H1 (cell line): ENCODE results near the gene MROH2B. TPM values are rescaled to one million over a fixed set of nuclear protein-coding genes. Genes with fewer than 3 reads are reported as not detected.

Experiments
- CTCF ChIA-PET: fragments of 300-600 bp; sonication (Branson Sonifier 250); formaldehyde crosslinking; loops from one replicate; lab custom pipeline; 2021; ENCODE audit not compliant: partially characterized antibody; lab: Charles Lee
- POLR2A ChIA-PET: fragments of 300-600 bp; sonication (Branson Sonifier 250); formaldehyde crosslinking; loops from one replicate; lab custom pipeline; 2021; ENCODE audit warnings: inconsistent platforms; ENCODE audit not compliant: partially characterized antibody; lab: Charles Lee
- DNase-seq, 2 experiments: peaks; one replicate each; pipeline versions ENCODE4 v3.0.0 to v3.0.0-alpha.2; 2010 to 2022; ENCODE audit warnings: low spot score in 2 of 2, low read depth in 1 of 2, mixed read lengths in 1 of 2
- FAIRE-seq: peaks from 2 replicates; lab custom pipeline; 2011; peaks lifted over from hg19 to GRCh38; lab: Jason Lieb, UNC
- H2AFZ ChIP-seq: 2 replicates; pipeline ENCODE4 v1.8.1; 2012; ENCODE audit warnings: low read length, inconsistent platforms
- H2AK5ac ChIP-seq: 2 replicates; pipeline ENCODE4 v1.6.1; 2013; ENCODE audit warnings: low read depth, low read length
- H2BK120ac ChIP-seq: replicated peaks from 2 replicates; pipeline ENCODE3; 2013; ENCODE audit warnings: low read depth, low read length, inconsistent platforms
- H2BK12ac ChIP-seq: 2 replicates; pipeline ENCODE4 v1.6.1; 2013; ENCODE audit warnings: low read depth, low read length
- H2BK15ac ChIP-seq: 2 replicates; pipeline ENCODE4 v1.6.1; 2013; ENCODE audit warnings: low read length
- H2BK20ac ChIP-seq: 2 replicates; pipeline ENCODE4 v1.6.1; 2013; ENCODE audit warnings: low read length
- H2BK5ac ChIP-seq: 2 replicates; pipeline ENCODE4 v1.6.1; 2013; ENCODE audit warnings: low read depth, low read length
- H3K14ac ChIP-seq: 2 replicates; pipeline ENCODE4 v1.6.1; 2013; ENCODE audit warnings: inconsistent platforms; ENCODE audit not compliant: insufficient read length
- H3K18ac ChIP-seq: 2 replicates; pipeline ENCODE4 v1.6.1; 2013; ENCODE audit warnings: low read length; ENCODE audit errors: extremely low read depth
- H3K23ac ChIP-seq: 2 replicates; pipeline ENCODE4 v1.6.1; 2013; ENCODE audit warnings: inconsistent platforms; ENCODE audit not compliant: insufficient read length
- H3K23me2 ChIP-seq: 2 replicates; pipeline ENCODE4 v1.6.1; 2013; ENCODE audit warnings: low read depth, low read length
- H3K27ac ChIP-seq: 2 replicates; pipeline ENCODE4 v1.6.1; 2011; ENCODE audit warnings: low read depth, low read length, inconsistent platforms
- H3K27me3 ChIP-seq, 4 experiments: replicated peaks in 1 of 4; 1 replicate in 1 of 4; 2 replicates in 3 of 4; pipeline versions ENCODE4 v1.6.1 to v1.8.1; 2011 to 2013; ENCODE audit warnings: low read length in 3 of 4, mild to moderate bottlenecking in 3 of 4, inconsistent platforms in 2 of 4, mixed read lengths in 2 of 4, moderate library complexity in 1 of 4; ENCODE audit not compliant: control insufficient read depth in 3 of 4, insufficient read depth in 3 of 4; ENCODE audit errors: extremely low read depth in 1 of 4
- H3K36me3 ChIP-seq, 4 experiments: 2 replicates each; pipeline versions ENCODE4 v1.6.1 to v1.8.1; 2011 to 2013; ENCODE audit warnings: mild to moderate bottlenecking in 4 of 4, low read length in 3 of 4, moderate library complexity in 2 of 4, control low read depth in 1 of 4, inconsistent platforms in 1 of 4; ENCODE audit not compliant: insufficient read depth in 4 of 4, control insufficient read depth in 2 of 4
- H3K4ac ChIP-seq: replicated peaks from 2 replicates; pipeline ENCODE3; 2013; ENCODE audit warnings: low read length, low read depth, mixed read lengths, inconsistent platforms; ENCODE audit not compliant: insufficient read length
- H3K4me1 ChIP-seq, 4 experiments: replicated peaks in 1 of 4; 1 replicate in 1 of 4; 2 replicates in 3 of 4; pipeline versions ENCODE4 v1.6.1 to v1.8.1; 2011 to 2013; ENCODE audit warnings: low read length in 3 of 4, inconsistent platforms in 2 of 4, mixed read lengths in 1 of 4; ENCODE audit not compliant: insufficient read depth in 4 of 4, control insufficient read depth in 3 of 4
- H3K4me2 ChIP-seq, 2 experiments: 2 replicates each; pipeline versions ENCODE4 v1.6.1 to v1.8.1; 2011 to 2013; ENCODE audit warnings: low read depth in 2 of 2, low read length in 2 of 2, control low read depth in 1 of 2, inconsistent platforms in 1 of 2, mild to moderate bottlenecking in 1 of 2; ENCODE audit not compliant: insufficient read depth in 1 of 2
- H3K4me3 ChIP-seq, 4 experiments: fragments of 200-600, 300-600 bp in 1 of 4; sonication (generic), shearing (Covaris generic), sonication (Bioruptor Twin) in 1 of 4; 2 replicates each; pipeline versions ENCODE4 v1.5.1 to v1.8.1; 2011 to 2016; ENCODE audit warnings: low read length in 4 of 4, low read depth in 3 of 4, control low read depth in 2 of 4, inconsistent platforms in 2 of 4, mild to moderate bottlenecking in 2 of 4, mixed read lengths in 1 of 4, moderate library complexity in 1 of 4; ENCODE audit not compliant: insufficient read depth in 2 of 4; ENCODE audit errors: extremely low read depth in 1 of 4
- H3K56ac ChIP-seq: replicated peaks from 2 replicates; pipeline ENCODE3; 2013; ENCODE audit warnings: low read depth, mild to moderate bottlenecking, mixed read lengths, low read length, inconsistent platforms; ENCODE audit not compliant: insufficient read length
- H3K79me1 ChIP-seq: 2 replicates; pipeline ENCODE4 v1.6.1; 2013; ENCODE audit warnings: low read depth, low read length, control low read depth
- H3K79me2 ChIP-seq, 2 experiments: 2 replicates each; pipeline versions ENCODE4 v1.6.1 to v1.8.1; 2012 to 2013; ENCODE audit warnings: low read length in 2 of 2, mild to moderate bottlenecking in 2 of 2, inconsistent platforms in 1 of 2; ENCODE audit not compliant: insufficient read depth in 2 of 2, control insufficient read depth in 1 of 2
- H3K9ac ChIP-seq, 4 experiments: replicated peaks in 1 of 4; 1 replicate in 1 of 4; 2 replicates in 3 of 4; pipeline versions ENCODE4 v1.6.1 to v1.8.1; 2011 to 2013; ENCODE audit warnings: low read depth in 3 of 4, low read length in 3 of 4, control low read depth in 2 of 4, mild to moderate bottlenecking in 2 of 4, moderate library complexity in 2 of 4, inconsistent platforms in 1 of 4; ENCODE audit errors: extremely low read depth in 1 of 4
- H3K9me3 ChIP-seq, 2 experiments: 2 replicates each; pipeline versions ENCODE4 v1.6.1 to v1.8.1; 2012 to 2013; ENCODE audit warnings: mild to moderate bottlenecking in 2 of 2, moderate library complexity in 2 of 2, control low read depth in 1 of 2, inconsistent platforms in 1 of 2, low read depth in 1 of 2, low read length in 1 of 2, mixed read lengths in 1 of 2; ENCODE audit not compliant: insufficient read depth in 2 of 2
- H4K20me1 ChIP-seq, 2 experiments: replicated peaks in 1 of 2; 2 replicates each; pipeline versions ENCODE3 to v1.8.1; 2011 to 2013; ENCODE audit warnings: inconsistent platforms in 2 of 2, low read length in 2 of 2, mild to moderate bottlenecking in 1 of 2; ENCODE audit not compliant: insufficient read depth in 2 of 2, control insufficient read depth in 1 of 2
- H4K5ac ChIP-seq: 2 replicates; pipeline ENCODE4 v1.6.1; 2013; ENCODE audit warnings: low read length, low read depth, mixed read lengths, inconsistent platforms; ENCODE audit not compliant: insufficient read length
- H4K8ac ChIP-seq: 2 replicates; pipeline ENCODE4 v1.8.0; 2013; ENCODE audit warnings: mild to moderate bottlenecking, moderate library complexity, low read length, inconsistent platforms; ENCODE audit not compliant: insufficient read depth; ENCODE audit errors: extremely low read depth
- H4K91ac ChIP-seq: replicated peaks from 2 replicates; pipeline ENCODE3; 2013; ENCODE audit warnings: low read length, mixed read lengths, inconsistent platforms; ENCODE audit not compliant: insufficient read length
- CBX5 ChIP-seq: fragments of 300-800, 300-1000 bp; sonication (generic); IDR thresholded peaks from 2 replicates; pipeline ENCODE4 v1.7.1; 2016; ENCODE audit warnings: antibody characterized with exemption, low read length, low read depth
- CTBP2 ChIP-seq: IDR thresholded peaks from 2 replicates; pipeline ENCODE4 v1.7.0; 2011; ENCODE audit warnings: borderline replicate concordance, mild to moderate bottlenecking, moderate library complexity, mixed read lengths, low read length; ENCODE audit not compliant: insufficient read depth, insufficient read length
- JUN ChIP-seq: IDR thresholded peaks from 2 replicates; pipeline ENCODE4 v1.6.1; 2011; ENCODE audit warnings: low read depth, mild to moderate bottlenecking, improper control_type of control experiment, low read length
- PHF8 ChIP-seq: fragments of 200-600 bp; sonication (generic); conservative IDR thresholded peaks from 2 replicates; pipeline ENCODE4 v1.7.1; 2012; ENCODE audit warnings: low read depth, mild to moderate bottlenecking, inconsistent platforms, low read length, moderate library complexity
- POU5F1 ChIP-seq: IDR thresholded peaks from 2 replicates; pipeline ENCODE4 v1.6.1; 2011; ENCODE audit warnings: low read depth, mild to moderate bottlenecking, low read length, moderate library complexity
- SIRT6 ChIP-seq: IDR thresholded peaks from one replicate; pipeline ENCODE4 v1.7.1; 2012; ENCODE audit warnings: low read length, inconsistent platforms
- SP2 ChIP-seq: IDR thresholded peaks from 2 replicates; pipeline ENCODE4 v1.6.1; 2012; ENCODE audit warnings: mild to moderate bottlenecking, low read length, inconsistent platforms
- TEAD4 ChIP-seq: IDR thresholded peaks from 2 replicates; pipeline ENCODE4 v1.6.1; 2012; ENCODE audit warnings: low read depth, low read length, inconsistent platforms, mixed read lengths
- ZNF274 ChIP-seq: IDR thresholded peaks from 2 replicates; pipeline ENCODE4 v1.7.0; 2012; ENCODE audit warnings: low read length, borderline replicate concordance; ENCODE audit errors: extremely low read depth
- WGBS, 2 experiments: shearing (Covaris generic) in 1 of 2; methylation state at CpG; one replicate each; pipeline versions ENCODE4 v1.1.6 to v1.1.7; 2013 to 2015; ENCODE audit warnings: low lambda C conversion rate in 2 of 2, mixed read lengths in 2 of 2, inconsistent platforms in 1 of 2, low coverage in 1 of 2, missing lambda C conversion rate in 1 of 2; ENCODE audit not compliant: insufficient replicate concordance in 2 of 2, insufficient coverage in 1 of 2, insufficient read length in 1 of 2; ENCODE audit errors: extremely low coverage in 1 of 2, missing lambda C conversion rate in 1 of 2; 5-methylcytosine and 5-hydroxymethylcytosine counted together
- polyA plus RNA-seq, 7 experiments: library from polyadenylated mRNA; depleted of rRNA in 3 of 7; stranded (reverse) in 5 of 7; unstranded in 2 of 7; fragments of >200 nt in 5 of 7; fragments of 200-250 nt in 2 of 7; gene quantifications; 1 replicate in 5 of 7; 2 replicates in 1 of 7; 4 replicates in 1 of 7; pipeline versions ENCODE4 v1.2.1 to v1.2.3, GENCODE V29; 2011 to 2013; ENCODE audit warnings: missing spikeins in 2 of 7, mixed read lengths in 2 of 7
- total RNA-seq: library from RNA; stranded (reverse); fragmentation: NEBNext Ultra II Directional; extraction: Animal tissue kit (Norgen Biotek cat#: 25700); gene quantifications from 2 replicates; pipeline ENCODE4 v1.2.1, GENCODE V29; 2021

The MROH2B gene
- total and polyA plus RNA-seq, 2 of the 8 experiments (the other 6 are each of a cell fraction or from before 2014, with no cell fraction given): not detected

DNA sequence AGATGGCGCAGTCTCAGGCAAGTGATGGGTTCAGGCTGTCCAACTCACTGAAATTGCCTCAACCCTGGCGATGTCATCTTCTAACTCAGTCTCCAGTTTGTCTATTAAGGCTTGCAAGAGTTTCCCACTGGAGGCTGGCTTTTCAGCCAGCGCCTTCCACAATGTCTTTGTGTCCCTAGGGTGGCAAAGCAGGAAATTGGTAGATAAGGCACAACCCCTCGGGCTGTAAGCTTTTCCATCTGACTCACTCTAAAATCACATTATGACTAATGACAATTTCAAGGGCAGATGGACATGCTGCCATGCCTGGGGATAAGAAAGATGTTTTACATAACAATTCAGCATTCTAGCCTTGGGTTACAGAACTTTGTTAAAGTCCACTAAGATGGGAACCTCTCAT lies 61.9 kb downstream of the MROH2B start:
- no peak overlapping the region for H3K56ac ChIP-seq
- no peak overlapping the region for H4K5ac ChIP-seq
- H2BK15ac ChIP-seq: no peak overlapping the region
- H3K79me2 ChIP-seq: no peaks in the 10 kb centered on the region
- no peak overlapping the region for H4K8ac ChIP-seq
- H3K4me2 ChIP-seq: no peak overlapping the region
- H3K9ac ChIP-seq: no peak overlapping the region
- no peaks in the 10 kb centered on the region for H3K23me2 ChIP-seq
- no peak overlapping the region for H3K27ac ChIP-seq
- H4K20me1 ChIP-seq: no peaks in the 10 kb centered on the region
- H3K9me3 ChIP-seq: no peaks in the 10 kb centered on the region; a peak in 1 of 4 replicates
- H3K27me3 ChIP-seq: no peaks in the 10 kb centered on the region
- no peak overlapping the region for H2AFZ ChIP-seq
- H4K91ac ChIP-seq: no peak overlapping the region
- H3K14ac ChIP-seq: no peak overlapping the region
- FAIRE-seq (no peak), DNase-seq (no peak)
- no peak overlapping the region for H2BK12ac ChIP-seq
- H3K23ac ChIP-seq: no peak overlapping the region
- no peaks in the 10 kb centered on the region for H3K36me3 ChIP-seq
- no peak overlapping the region for H2BK20ac ChIP-seq
- H2BK5ac ChIP-seq: no peak overlapping the region
- H3K4ac ChIP-seq: no peak overlapping the region
- ChIA-PET CTCF (interaction anchor here (1.1 kb wide), 1 partner anchor 13 kb away, joined by 3 read pairs; no protein-coding TSS in a partner anchor), POLR2A (no interaction called here)
- no peak overlapping the region for H2BK120ac ChIP-seq
- 81% methylated on average over 4 of the region's 4 CpGs; no CpG with 5 or more reads in 1 of the 2 experiments for WGBS, 2 experiments
- no peaks in the 10 kb centered on the region for H3K79me1 ChIP-seq
- H3K4me3 ChIP-seq: no peak overlapping the region
- no peak for TF ChIP-seq PHF8
- no peak for TF ChIP-seq SP2
- TF ChIP-seq CBX5: no peak
- no peak for TF ChIP-seq ZNF274
- TF ChIP-seq JUN: no peak
- no peak for TF ChIP-seq SIRT6
- no peak for TF ChIP-seq POU5F1
- no peak for TF ChIP-seq CTBP2
- no peak for TF ChIP-seq TEAD4
- no peak overlapping the region for H2AK5ac ChIP-seq
- no peaks in the 10 kb centered on the region for H3K4me1 ChIP-seq
- no peak overlapping the region for H3K18ac ChIP-seq
